ENCODE results near the gene GDNF.

- TF ChIP-seq CTCF (IDR thresholded peaks at IDR 0.05), result no peak
- TF ChIP-seq POLR2A (IDR thresholded peaks at IDR 0.05), result no peak
These were observed 36.4 kb upstream of the GDNF start for GRCh38 chr5:37876245-37876644.
